HG03039 (cell line): ENCODE data around the gene PDE4D.

Experiments
- ATAC-seq: cut with Tn5 transposase; IDR thresholded peaks from one replicate; pipeline ENCODE4 v1.9.1; 2021; ENCODE audit warnings: mild to moderate bottlenecking, moderate library complexity; ENCODE audit not compliant: unreplicated experiment

PDE4D gene

DNA sequence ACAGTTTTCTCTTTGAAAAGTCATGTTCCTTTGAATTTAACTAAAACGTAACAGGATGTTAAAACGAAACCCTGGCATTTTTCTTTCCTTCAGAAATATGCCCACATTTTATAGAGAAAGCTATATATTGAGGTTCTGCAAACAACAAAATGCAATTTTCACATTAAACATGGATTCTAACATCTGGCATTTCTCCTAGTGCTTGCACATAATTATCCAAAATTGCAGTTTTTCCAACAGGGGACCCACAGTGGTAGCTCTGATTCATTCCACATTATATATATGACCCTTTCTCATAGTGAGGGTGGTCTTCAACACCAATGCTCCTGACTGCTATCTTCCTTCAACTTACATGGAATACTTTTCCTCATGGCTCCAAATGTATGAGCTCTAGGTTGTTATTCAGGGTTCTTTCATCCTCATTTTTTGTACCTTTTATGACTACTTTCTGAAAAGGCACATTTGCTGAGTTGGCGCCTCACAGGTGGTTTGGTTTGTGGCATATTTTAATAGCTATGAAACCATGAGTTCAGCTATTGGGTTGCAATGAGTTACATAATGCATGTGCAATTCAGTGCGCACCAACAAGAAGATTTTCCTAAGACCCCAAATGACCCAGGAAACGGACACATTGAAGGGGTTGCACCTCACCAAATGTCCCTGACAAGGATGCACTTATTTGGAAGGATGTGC, 758.9 kb downstream of the PDE4D start:
- no peak for ATAC-seq

DNA sequence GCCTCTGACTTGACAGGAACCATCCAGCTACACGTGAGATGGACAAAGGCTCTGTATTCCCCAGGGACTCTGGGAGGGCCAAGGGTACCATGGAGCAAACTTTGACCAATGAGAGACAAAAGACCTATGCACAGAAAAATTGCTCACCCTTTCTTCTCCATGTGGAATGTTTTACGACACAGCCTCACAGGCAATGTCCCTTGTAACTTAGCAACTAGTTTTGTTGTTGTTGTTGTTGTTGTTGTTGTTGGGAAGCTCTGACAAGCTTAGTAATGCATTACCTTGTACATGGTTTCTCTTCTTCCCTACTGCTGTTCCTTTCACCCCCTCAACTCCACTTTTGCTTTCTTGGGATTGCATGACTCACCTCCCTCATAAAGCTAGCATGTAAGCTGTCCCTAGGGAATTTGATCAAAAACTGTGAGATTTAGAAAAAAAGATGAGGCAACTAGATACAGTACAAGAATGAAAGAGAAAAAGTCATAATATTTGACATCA, 759.7 kb downstream of the PDE4D start:
- no peak for ATAC-seq

DNA sequence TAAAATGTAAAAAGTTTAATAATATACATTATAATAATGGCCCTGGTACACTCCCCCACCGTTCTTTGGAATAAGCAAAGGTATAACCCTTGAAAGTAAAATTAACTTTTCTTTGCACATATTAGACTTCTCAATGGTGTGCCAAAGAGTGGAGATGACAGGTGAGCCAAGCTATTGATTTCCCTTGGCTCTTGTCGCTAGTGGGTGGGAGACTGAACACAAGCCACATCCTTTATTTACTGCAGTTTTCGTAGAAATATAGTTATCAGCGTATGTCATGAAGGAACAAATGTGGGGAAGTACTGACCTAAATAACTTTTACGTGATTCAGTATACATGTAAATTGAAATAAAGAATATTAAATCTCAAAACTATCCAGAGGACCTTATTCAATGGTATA, 761.4 kb downstream of the PDE4D start:
- no peak for ATAC-seq

DNA sequence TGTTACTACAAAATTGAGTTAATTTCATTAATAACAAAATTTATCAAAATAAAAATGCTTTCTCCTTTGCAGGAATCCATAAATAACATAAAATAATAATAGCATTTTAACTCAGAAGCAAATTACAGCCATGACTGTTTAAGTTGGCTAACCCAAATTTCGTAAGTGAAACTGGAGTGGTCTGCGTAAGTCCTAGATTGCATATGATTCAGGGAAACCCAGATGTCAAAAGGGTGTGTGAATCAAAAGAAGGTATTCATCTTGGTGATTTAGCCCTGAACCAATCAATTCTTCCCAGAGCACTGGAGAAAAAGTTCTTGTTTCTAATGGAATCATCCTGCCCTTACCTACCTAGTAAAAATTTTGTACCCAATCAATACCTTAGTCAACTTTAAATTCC, 763.1 kb downstream of the PDE4D start:
- no peak for ATAC-seq

DNA sequence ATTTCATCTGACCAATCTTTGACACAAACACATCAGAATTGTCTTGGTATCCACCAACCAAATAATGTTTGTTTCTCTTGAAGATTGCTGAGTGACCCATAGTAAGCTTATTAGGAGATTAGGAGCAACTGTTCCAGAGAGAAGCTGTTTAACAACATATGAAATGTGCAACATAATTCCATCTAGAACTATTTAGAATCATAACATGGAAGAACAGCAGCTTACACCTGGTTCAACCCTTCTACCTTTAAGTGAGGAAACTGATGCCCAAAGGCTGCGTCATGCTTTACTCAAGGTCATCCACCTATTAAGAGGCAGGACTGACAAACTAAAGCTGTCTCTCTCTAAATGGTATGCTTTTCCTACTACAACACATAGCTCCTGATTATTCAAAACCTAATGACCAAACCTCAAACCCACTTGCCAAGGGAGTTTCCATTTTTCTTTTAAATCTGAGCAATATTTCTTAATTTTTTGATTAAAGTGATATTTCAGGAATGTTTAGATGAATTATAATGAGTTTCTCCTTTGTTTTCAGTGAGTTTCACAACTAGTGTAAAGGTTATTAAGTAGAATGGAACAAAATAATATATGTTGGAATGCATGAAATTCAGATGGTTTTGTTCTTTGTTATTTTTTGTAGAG, 764.8 kb downstream of the PDE4D start:
- ATAC-seq = no peak

DNA sequence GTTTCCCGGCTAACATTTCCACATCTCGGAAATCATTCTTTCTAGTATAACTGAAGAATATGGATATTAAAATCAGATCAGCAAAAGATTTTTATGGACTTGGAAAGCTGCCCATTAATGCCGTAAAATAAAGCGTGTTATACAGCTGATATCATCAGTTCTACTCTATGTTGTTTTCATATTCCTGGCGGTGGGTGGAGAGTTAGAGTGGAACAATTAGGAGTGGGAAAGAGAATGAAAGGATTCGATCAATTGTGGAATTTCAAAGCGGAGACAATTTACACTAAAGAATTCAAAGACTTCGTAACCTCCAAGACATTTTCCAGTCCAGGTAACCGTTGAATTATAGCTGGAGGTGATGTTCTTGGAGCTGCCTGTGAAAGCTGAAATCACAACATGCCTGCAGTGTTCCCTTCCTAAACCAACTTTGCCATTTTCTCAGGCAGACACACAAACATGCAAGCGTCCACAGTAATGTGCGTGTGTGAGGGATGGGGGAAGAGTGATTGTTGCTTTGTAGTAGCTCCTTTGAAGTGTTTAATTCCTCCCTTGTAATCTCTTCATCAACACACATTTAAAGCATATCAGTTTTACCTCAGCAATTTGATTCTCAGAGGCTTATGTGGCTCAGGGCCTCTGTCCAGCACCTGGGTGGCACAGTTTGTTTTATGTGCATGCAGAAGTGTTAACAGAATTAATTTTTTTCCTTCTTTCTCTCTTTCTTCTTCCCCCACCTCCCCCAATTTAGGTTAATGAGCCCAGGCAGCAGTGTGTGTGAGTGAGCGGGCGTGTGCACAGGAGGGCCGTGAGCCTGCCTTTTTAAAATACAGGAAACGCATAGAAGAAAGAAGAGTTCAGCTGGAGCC, 766.6 kb downstream of the PDE4D start:
- ATAC-seq = no peak

DNA sequence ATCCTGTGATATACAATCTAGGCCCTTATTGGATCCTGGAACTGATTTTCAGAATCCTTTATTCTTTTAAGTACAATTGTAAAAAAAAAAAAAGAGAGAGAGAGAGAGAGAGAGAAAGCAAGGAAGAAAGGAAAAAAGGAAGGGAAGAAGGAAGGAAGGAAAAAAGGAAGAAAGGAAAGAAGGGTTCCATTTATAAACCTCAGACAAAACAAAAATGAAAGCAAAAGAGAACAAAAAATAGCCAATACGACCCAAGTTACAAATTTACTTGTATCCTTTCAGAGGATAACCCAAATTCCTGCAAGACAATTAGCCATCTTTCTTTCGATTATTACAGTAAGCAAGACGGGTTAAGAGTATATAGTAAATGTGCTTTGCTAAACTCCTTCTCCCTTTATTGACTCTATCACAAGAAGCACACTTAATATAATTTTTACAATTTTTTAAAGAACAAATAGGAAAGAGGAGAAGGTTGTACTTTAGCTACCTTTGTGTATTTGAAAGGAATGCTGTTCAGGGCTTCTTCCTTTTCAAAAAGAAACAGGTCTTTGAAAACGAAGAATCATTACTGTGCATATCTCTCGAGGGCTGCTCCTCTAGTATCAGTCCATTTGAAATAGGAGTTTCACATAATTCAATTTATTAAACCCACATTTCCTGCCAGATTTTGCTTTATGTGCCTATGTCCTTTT, 767.4 kb downstream of the PDE4D start:
- ATAC-seq = no peak

DNA sequence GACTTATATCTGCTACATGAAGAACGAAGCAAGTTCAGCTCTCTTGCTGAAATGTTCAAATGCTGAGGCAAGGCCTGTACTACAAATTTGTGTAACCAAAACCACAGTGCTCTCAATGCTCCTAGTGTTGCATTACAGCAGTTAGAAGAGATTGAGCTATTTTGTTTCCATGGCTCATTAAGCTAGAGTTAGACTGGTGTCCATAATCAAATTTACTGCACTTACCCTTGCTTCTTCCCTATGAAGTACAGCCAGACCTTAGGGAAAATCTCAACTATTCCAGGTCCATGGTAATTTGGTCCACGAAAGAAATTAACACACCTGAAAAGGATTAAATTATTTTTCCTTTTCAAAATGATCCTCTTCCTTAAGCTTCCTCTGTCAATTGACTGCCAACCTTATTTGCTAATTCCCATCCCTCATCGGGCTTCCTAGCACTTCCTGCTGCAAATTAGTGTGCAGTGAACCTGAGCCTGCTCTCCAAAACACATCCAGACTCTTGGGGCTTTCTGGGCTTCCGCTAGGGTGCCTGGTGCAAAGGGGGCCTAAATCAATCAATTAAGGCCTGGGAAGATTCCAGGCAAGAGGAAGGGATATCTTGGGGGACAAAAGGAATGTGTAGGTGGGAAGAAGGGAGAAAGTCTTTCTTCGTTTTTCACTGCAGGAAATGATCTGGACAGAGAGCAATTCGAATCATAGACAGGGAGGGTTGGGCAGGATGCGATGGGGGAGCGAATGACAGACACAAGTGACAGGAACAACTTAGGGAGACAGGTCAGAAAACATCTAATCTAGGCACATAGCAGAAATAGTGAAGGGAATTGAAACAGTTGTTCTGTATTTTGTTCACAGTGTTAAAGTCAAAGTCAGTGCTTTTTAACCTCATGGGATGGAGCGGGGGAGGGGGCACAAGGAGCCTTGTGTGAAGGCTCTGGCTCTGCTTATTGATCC, 768.2 kb downstream of the PDE4D start:
- no peak for ATAC-seq

DNA sequence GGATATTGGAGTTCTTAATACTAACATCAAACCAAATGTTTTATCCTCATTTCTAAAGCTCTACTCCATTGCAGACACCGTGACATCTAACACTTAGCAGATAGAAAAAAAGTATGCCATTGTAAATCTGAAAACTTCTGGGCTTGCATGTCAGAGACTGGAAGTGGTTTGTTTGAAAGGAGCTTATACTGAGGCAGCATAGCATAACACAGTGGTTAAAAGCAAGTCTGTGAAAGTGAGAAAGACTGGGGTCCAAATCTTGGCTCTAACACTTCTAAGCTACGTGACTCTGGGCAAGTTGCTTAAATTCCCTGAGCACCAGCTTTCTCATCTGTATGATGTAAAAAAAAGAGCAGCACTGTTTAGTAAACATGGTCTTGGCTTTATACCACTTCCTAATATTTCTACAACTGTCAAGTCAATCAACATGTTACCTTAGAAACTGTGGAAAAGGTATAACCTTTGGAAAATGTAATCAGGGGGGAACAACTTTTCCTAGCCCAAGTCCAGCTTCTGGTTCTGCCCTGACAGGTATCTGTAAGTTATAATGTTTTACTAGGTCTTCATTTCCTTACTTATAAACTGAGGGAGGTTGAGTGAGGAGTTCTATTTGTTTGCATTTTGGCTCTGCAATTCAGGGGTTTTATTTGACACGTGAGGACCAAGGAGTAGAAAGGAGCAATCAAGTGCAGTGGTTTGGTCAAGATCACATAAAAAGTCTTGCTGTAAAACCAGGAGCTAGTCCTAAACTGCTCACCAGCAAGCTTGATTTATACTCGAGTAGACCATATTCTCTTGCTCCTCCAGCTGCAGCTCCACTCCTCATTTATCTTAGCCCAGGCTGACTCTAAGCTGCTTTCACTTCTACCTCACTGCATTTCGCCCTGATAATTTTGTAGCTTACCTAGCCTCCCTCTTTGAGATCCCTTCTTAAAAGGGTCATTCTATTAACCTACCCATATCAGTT, 769.6 kb downstream of the PDE4D start:
- ATAC-seq = no peak

DNA sequence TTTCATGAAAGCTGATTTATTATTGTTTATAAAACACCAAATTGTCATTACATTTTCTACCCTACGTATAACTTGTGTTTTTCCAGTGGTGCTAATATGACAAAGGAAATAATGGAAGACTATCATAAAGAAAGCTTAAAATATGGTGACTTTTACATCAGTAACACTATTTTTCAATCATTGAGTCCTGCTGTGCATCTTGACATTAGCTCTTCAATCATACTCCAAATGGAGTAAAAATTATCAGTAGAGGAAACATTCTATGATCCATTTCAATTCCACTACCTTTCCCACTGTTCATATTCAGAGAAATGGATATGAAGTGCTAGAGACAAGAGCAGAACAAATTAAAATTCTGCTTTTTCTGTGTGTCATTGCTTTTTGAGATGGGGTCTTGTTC, 774.0 kb downstream of the PDE4D start:
- ATAC-seq = no peak

DNA sequence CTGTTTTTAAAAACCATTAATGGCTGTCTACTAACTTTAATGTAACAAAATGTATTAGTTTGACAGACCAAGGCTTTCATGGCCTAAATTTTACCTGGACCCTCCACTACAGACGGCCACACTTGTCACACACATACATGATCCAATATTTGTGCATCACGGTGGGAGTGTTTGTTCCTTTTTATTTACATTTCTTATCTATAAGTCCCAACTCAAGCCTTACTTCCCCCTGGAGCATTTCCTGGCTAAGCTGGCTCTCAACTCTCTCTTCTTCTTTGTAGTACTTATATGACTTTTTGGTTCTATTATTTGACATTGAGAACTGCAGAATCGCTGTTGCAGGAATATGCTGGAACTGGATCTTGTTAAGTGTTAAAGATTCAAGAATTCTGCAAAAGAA, 776.2 kb downstream of the PDE4D start:
- ATAC-seq = no peak

DNA sequence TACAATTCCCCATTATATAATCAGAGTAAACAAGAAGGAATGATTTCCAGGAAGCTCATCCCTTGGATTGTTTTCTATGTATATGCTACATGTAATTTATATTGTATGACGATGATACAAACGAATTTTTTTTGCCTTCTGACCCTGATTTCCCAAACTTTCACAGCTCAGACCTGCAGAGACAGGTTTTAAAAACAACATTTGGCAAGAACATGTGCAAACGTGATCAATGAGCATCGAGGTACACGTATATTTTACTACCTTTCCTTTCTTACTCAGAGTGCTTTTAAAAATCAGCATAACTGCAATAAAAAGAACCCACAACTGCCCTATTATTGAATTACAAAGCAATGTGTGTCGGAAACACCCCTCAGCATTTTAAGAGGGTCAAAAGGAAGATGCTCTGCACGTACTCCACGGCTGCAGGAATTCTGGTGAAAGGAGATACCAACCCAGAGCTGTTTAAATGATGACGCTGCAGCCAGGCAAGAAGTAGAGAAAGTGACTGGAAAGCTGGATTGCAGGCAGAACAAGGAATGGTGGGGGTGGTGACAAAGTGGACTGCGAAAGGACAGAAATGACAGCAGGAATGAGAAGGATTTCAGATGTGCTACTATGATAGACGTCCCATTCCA, 777.2 kb downstream of the PDE4D start:
- no peak for ATAC-seq

DNA sequence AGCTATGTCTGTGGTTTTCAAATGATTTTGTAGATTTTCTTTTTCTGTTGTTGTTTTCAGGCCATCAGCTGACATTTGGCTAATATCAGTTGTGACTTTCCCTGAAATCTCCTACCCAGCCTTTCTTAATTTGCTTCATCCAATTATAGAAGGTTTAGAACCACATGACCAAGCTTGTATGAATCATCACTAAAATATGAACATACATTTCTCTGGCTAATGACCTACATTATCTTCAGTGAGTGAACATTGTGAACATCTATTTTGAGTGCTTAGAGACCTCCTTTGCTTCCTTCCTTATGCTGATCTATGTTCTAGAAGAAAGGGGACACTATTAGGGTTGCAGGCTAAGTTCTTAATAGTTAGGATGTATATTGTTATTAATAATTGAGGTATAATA, 778.2 kb downstream of the PDE4D start:
- no peak for ATAC-seq

DNA sequence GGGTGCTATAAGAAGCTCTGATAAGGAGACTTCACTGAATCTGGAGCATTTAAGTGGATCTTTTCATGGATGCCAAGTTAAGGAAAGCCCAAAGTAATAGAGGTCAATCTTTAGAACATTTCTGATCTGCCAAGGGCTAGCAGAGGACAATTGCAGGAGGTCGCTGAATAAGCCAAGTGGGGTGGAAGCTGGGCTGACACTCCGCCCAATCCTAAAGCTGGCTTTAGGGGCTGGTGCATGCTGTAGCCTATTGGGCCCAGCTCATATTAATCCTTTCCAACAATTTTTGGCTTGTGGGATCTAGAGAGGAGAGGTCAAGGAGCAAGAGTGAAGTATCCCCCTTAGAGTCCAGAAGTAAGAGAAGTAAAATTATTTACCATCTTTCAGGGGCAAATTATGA, 784.1 kb downstream of the PDE4D start:
- ATAC-seq = no peak

DNA sequence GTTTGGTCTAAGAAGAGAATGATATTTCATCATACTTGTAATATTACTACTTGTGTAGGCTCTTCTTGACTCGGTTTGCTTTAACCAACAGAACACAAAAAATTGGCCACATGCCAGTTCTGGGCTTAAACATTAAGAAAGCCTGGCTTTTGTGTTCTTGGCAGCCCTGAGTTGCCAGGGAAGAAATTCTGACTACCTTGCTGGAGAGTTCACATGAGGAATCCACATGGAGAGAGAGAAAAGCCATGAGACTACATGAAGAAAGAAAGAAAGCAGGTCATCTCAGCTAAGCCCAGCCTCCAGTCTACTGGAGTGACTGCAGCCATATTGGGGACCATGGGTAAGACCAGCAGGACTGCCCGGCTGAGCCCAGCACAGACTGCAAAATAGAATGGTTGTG, 785.8 kb downstream of the PDE4D start:
- ATAC-seq = no peak

DNA sequence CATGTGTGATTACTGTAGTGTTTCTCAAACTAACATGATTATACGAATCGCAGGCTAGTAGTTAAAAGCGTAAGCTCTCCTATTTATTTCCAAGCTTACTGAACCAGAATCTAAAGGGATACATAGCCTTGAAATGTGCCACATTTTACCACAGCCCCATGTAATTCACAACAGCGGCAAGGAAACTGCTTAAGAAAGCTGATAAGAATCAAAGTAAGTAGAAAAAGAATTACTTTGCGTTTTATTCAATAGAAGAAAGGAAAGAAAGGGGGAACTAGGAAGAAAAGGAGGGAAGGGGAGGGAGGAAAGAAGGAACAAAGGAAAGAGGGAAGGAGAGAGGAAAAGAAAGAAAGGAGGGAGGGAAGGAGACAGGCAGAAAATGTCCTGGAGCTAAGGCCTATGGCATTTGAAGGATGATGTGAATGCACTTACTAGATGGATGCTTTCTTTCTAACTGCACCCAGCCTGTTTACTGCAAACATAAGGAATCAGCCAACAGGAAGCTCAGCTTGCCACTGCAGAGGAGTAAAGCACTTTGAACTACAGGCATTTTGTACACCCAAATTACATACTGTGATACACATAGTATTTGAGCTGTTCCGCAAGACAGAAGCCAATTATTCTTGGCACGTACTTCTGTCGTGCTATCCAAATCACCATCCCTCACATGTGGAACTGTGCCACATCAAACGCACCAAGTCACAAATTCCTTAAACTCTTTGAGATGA, 789.0 kb downstream of the PDE4D start:
- ATAC-seq = no peak

DNA sequence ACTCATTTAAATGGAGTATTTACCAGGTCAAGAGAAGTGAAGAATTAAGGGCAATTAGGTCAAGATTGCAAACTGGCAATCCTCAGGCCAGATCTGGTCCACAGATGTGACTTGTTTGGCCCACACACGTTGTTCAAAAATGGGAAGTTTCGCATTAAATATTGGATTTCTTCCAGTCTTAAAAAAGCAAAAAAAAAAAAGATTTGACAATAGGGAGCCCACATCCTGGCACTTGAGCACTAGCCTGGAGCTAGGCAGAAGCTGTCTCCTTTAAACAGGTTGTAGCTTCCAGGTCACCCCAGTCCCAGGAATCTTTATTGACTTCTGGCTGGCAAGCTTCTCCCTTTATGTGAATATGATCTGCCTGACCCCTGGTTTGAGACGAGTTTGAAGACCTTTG, 790.2 kb downstream of the PDE4D start:
- no peak for ATAC-seq

DNA sequence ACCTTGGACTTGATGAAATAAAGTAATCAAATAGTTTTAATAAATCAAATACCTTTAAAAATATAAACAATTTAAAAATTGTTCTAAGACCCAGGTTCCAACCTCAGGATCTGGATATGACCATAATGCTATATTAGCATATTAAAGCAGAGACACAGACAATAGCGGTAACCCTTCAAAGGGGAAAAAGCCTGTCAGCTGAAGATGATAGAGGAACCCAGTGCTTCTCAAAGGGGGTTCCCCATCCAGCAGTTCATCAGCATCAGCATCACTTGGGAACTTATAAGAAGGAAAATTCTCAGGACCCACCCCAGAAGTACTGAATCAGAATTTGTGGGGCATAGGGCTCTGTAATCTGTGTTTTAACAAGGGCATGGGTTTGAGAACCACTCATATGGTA, 791.1 kb downstream of the PDE4D start:
- ATAC-seq = no peak
